SJCRH30 (cell line): ENCODE data around the gene KCMF1. TPM values are rescaled to one million over a fixed set of nuclear protein-coding genes. Genes with fewer than 3 reads are reported as not detected.

Experiments
- DNase-seq, 2 experiments: peaks; one replicate each; pipeline ENCODE4 v3.0.0-alpha.2; 2015 to 2020
- H3K27ac ChIP-seq: fragments of 250-450 bp; sonication (Bioruptor Pico); 2 replicates; pipeline ENCODE4 v1.5.1; 2020; ENCODE audit warnings: mild to moderate bottlenecking, moderate library complexity
- H3K27me3 ChIP-seq: fragments of 250-450 bp; sonication (Bioruptor Pico); 2 replicates; pipeline ENCODE4 v1.5.1; 2020; ENCODE audit warnings: mild to moderate bottlenecking, moderate library complexity
- H3K36me3 ChIP-seq: fragments of 250-450 bp; sonication (Bioruptor Pico); 2 replicates; pipeline ENCODE4 v1.5.1; 2020; ENCODE audit warnings: mild to moderate bottlenecking, moderate library complexity
- H3K4me1 ChIP-seq: fragments of 250-450 bp; sonication (Bioruptor Pico); 2 replicates; pipeline ENCODE4 v1.5.1; 2020; ENCODE audit warnings: mild to moderate bottlenecking, moderate library complexity
- H3K4me3 ChIP-seq: fragments of 250-450 bp; sonication (Bioruptor Pico); 2 replicates; pipeline ENCODE4 v1.5.1; 2020; ENCODE audit warnings: mild to moderate bottlenecking, moderate library complexity
- H3K9me3 ChIP-seq: fragments of 250-450 bp; sonication (Bioruptor Pico); replicated peaks from 2 replicates; pipeline ENCODE4 v1.5.1; 2020; ENCODE audit warnings: mild to moderate bottlenecking, moderate library complexity
- total RNA-seq: library from RNA; depleted of rRNA; stranded (reverse); fragments of >200 nt; shearing (Covaris generic); gene quantifications from 2 replicates; pipeline ENCODE4 v1.2.3, GENCODE V29; 2014; rRNA removed

KCMF1 gene
- total RNA-seq, 1 experiment from 2014 or later: 93.0 TPM

DNA sequence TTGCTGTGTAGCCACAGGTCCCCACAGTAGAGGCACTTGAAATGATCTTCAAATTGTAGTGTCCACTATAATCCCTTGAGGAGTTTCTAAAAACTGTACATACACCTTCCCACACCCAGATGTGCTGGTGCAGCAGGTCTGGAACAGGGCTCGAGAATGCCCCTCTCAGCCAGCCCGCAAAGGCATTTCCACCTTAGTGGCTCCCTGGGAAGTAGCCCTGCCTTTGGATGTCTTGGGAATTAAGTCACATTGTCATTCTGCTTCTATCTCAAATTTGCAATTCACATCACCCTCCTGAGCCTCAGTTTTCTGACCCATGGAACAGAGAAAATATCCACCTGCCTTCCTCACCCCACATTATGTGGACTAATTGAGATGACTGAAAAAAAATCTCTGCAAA lies 118.0 kb downstream of the KCMF1 start:
- H3K27me3 ChIP-seq: no peaks in the 10 kb centered on the region
- H3K27ac ChIP-seq: no peak overlapping the region
- H3K4me3 ChIP-seq: no peak overlapping the region
- no peaks in the 10 kb centered on the region for H3K36me3 ChIP-seq
- DNase-seq: no peak
- peaks cover 20% of the 10 kb centered on the region for H3K4me1 ChIP-seq
- peaks cover 6% of the 10 kb centered on the region; the same call in 1 of the 2 replicates for H3K9me3 ChIP-seq

DNA sequence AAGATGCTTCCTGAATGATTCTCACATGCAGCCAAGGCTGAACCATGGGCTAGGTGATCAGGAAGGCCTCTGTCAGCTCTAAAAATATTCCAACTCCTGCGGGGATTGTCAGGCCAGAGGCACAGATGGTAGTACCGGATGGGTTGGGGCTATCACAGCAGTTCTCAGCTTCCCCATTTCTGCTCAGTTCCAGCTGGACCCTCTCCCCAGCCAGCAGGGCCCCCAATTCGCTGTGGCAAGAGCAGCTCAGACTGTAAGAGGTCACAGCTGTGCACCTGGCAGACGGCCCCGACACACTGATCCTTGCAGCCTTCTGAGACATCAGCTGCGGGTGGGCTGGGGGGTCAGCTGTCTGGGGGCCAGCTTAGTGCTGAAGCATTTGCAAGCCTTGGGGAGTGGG lies 118.6 kb downstream of the KCMF1 start:
- Histone ChIP-seq H3K27ac (no peak overlapping the region), H3K4me1 (peaks cover 23% of the 10 kb centered on the region), H3K36me3 (no peaks in the 10 kb centered on the region), H3K4me3 (no peak overlapping the region), H3K9me3 (peaks cover 6% of the 10 kb centered on the region; the same call in 1 of the 2 replicates), H3K27me3 (no peaks in the 10 kb centered on the region)
- peak; percentile 73 to 75 for DNase-seq

DNA sequence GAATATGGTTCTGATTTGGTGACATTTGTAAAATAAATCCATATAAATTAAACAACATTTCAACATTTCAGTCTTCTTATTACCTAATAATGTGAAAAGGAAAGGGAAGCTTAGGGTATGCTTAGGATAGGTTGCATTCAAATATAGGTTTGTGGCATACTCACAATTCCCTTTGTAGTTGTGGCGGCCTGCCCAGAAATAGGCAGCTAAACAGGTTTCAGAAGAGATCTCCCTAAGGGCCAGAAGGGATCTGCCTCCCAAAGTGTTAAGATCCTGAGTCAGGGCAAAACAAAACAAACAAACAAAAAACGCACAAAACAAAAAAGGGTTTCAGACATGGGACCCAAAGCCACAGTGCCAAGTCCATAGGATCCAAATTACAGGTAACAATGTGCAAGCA lies 120.9 kb downstream of the KCMF1 start:
- Histone ChIP-seq H3K4me3 (no peak overlapping the region), H3K9me3 (peaks cover 6% of the 10 kb centered on the region; the same call in 1 of the 2 replicates), H3K27ac (no peak overlapping the region), H3K4me1 (peaks cover 28% of the 10 kb centered on the region), H3K27me3 (no peaks in the 10 kb centered on the region), H3K36me3 (no peaks in the 10 kb centered on the region)
- no peak for DNase-seq

DNA sequence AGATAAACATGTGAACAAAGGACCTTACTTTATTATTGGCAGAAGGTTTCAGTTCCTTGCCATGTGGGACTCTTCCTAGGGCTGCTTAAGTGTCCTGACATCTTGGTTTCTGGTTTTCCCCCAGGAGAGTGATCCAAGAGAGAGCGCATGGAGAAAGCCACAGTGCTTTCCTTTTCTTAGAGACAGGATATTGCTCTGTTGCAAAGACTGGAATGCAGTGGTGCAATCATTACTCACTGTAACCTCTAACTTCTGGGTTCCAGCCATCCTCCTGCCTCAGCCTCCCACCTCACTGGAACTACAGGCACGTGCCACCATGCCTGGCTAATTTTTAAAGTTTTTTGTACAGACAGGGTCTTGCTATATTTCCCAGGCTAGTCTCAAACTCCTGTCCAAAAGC lies 124.1 kb downstream of the KCMF1 start:
- Histone ChIP-seq H3K27ac (no peak overlapping the region), H3K4me1 (peaks cover 15% of the 10 kb centered on the region), H3K9me3 (peaks cover 6% of the 10 kb centered on the region; the same call in 1 of the 2 replicates), H3K27me3 (no peaks in the 10 kb centered on the region), H3K4me3 (no peak overlapping the region), H3K36me3 (no peaks in the 10 kb centered on the region)
- no peak for DNase-seq

DNA sequence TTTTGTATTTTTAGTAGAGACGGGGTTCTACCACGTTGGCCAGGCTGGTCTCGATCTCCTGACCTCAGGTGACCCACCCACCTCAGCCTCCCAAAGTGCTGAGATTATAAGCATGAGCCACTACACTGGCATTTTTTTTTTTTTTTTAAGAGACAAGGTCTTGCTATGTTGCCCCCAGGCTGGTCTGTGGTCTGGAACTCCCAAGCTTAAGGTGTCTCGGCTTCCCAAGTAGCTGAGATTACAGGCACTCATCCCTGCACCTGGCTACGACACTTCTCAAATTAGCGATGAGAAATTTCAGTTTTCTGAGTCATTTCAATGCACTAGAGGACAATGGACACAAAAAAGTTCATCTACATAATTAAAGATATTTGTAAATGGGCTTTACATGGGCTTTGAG lies 125.7 kb downstream of the KCMF1 start:
- Histone ChIP-seq H3K27me3 (no peaks in the 10 kb centered on the region), H3K4me1 (peaks cover 12% of the 10 kb centered on the region; the same call in 1 of the 2 replicates), H3K4me3 (no peak overlapping the region), H3K27ac (no peak overlapping the region), H3K9me3 (peaks cover 6% of the 10 kb centered on the region; the same call in 1 of the 2 replicates), H3K36me3 (no peaks in the 10 kb centered on the region)
- peak in 1 of 2 experiments; percentile 32 for DNase-seq

DNA sequence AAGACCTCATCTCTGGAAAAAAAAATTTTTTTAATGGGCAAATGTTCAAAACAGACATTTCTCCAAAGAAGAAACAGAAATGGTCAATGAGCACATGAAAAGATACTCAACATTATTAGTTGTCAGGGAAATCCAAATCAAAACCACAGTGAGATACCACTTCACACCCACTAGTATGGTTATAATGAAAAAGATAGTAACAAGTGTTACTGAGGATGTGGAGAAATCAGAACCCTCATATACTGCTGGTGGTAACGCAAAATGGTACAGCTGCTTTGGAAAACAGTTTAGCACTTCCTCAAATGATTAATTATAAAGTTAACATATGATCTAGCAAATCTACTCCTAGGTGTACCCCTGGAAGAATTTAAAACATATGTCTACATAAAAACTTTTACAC lies 133.3 kb downstream of the KCMF1 start:
- H3K36me3 ChIP-seq: no peaks in the 10 kb centered on the region
- peaks cover 6% of the 10 kb centered on the region for H3K4me1 ChIP-seq
- no peaks in the 10 kb centered on the region for H3K9me3 ChIP-seq
- H3K27me3 ChIP-seq: no peaks in the 10 kb centered on the region; the same call in 1 of the 2 replicates
- H3K4me3 ChIP-seq: no peak overlapping the region
- DNase-seq: no peak
- no peak overlapping the region for H3K27ac ChIP-seq

DNA sequence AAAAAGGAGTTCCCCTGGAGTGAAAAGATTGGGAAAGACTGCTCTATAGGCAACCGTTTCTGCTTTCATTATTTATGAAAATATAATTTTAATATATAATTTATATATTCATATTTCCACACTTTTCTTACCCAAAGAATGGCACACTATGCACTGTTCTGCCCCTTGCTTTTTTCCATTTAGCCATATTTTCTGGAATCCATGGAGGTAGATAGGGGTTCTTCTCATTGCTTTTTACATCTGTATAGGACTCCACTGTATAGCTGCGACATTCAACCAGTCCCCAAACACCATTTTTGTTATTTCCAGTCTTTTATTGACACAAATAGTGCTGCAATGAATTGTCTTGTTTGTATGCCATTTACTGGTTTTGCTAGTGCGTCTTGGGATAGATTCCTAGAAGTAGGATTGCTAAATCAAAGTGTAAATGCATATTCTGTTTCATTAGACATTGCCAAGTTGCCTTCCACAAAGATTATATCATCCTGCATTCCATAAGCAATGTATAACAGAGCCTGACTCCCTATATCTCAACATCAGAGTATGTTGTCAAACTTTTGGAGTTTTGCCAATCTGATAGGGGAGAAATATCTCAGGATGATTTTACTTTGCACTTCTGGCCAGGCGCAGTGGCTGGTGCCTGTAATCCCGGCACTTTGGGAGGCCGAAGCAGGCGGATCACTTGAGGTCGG lies 135.7 kb downstream of the KCMF1 start:
- DNase-seq: peak; percentile 48 to 70
- no peaks in the 10 kb centered on the region for H3K36me3 ChIP-seq
- peaks cover 6% of the 10 kb centered on the region for H3K4me1 ChIP-seq
- H3K27me3 ChIP-seq: no peaks in the 10 kb centered on the region; the same call in 1 of the 2 replicates
- H3K4me3 ChIP-seq: no peak overlapping the region
- no peak overlapping the region for H3K27ac ChIP-seq
- no peaks in the 10 kb centered on the region for H3K9me3 ChIP-seq

Other genes starting within 250 kb of the KCMF1 start
- 0.86 and 1.4 TPM in 2 replicates for gene TRABD2A, start 90.1 kb upstream of the KCMF1 start, total RNA-seq
- 2,317 and 2,398 TPM in 2 replicates for gene TMSB10, start 65.5 kb upstream of the KCMF1 start, total RNA-seq
- gene TCF7L1, start 162.2 kb downstream of the KCMF1 start, total RNA-seq: 8.5 and 9.2 TPM in 2 replicates